ENCODE results near the gene GALNT7.

GALNT7 gene

DNA sequence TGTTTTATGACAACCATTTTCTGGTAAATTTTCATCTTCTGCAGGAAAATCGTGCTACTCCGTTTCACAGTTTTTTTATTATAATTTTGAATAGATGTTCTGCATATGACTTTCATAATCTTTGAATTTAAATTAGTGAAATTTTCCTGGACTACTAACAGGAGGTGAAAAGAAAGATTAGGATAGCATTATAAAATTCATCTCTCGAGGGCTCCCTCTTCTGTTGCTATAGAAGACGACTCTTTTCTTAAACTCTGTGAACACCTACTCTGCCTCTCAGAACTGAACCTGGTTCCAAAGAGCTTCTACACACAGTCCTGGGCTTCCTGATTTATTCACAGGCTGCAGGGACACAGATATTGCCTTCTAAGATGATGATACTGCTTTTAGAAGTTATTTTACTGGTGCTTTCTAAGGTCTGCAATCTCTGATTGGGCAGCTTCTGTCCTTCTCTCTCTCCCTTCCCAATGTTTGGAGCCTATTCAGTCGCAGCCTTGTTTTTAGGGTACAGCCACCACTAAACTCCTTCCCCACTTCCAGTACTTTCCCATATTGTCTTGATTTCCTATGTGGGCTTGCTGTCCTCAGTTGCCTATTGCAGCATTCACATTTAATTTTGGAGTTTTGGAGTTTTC, 192.1 kb downstream of the GALNT7 start:
- H3K9me3 ChIP-seq (ENCODE audit: insufficient read depth, low read length), result no peaks in the 10 kb centered on the region
- no peak overlapping the region for H3K4me3 ChIP-seq (ENCODE audit: insufficient read depth, low read length, poor library complexity, severe bottlenecking)
- H3K4me2 ChIP-seq (ENCODE audit: low read depth, low read length, poor library complexity, severe bottlenecking), result no peak overlapping the region
- no peaks in the 10 kb centered on the region for H3F3A ChIP-seq (ENCODE audit: insufficient read depth)
- no peaks in the 10 kb centered on the region for H3K27me3 ChIP-seq (ENCODE audit: low read length)
- TF ChIP-seq EZH2phosphoT487 (conservative IDR thresholded peaks at IDR 0.05; ENCODE audit: low read length), result no peak
- TF ChIP-seq, protein P1, sequence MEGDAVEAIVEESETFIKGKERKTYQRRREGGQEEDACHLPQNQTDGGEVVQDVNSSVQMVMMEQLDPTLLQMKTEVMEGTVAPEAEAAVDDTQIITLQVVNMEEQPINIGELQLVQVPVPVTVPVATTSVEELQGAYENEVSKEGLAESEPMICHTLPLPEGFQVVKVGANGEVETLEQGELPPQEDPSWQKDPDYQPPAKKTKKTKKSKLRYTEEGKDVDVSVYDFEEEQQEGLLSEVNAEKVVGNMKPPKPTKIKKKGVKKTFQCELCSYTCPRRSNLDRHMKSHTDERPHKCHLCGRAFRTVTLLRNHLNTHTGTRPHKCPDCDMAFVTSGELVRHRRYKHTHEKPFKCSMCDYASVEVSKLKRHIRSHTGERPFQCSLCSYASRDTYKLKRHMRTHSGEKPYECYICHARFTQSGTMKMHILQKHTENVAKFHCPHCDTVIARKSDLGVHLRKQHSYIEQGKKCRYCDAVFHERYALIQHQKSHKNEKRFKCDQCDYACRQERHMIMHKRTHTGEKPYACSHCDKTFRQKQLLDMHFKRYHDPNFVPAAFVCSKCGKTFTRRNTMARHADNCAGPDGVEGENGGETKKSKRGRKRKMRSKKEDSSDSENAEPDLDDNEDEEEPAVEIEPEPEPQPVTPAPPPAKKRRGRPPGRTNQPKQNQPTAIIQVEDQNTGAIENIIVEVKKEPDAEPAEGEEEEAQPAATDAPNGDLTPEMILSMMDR (IDR thresholded peaks at IDR 0.05; ENCODE audit: insufficient read depth, low read length, poor library complexity, severe bottlenecking), result no peak
- H4K20me1 ChIP-seq (ENCODE audit: low read depth, low read length), result no peaks in the 10 kb centered on the region
- H3K9ac ChIP-seq (ENCODE audit: low read length), result no peak overlapping the region
- H3K9me2 ChIP-seq (replicated peaks; ENCODE audit: insufficient read depth, low read length), result no peaks in the 10 kb centered on the region
- 0 out of 2 replicates have a peak, but pooled peaks cover 4% of the 10 kb centered on the region for H3K36me3 ChIP-seq (ENCODE audit: low read length)
- no peaks in the 10 kb centered on the region for H3K79me2 ChIP-seq (ENCODE audit: insufficient read depth, low read length)
- no peak overlapping the region for H2AFZ ChIP-seq (ENCODE audit: low read depth, low read length, severe bottlenecking)
- no peak overlapping the region for H3K27ac ChIP-seq (ENCODE audit: low read depth, low read length)

DNA sequence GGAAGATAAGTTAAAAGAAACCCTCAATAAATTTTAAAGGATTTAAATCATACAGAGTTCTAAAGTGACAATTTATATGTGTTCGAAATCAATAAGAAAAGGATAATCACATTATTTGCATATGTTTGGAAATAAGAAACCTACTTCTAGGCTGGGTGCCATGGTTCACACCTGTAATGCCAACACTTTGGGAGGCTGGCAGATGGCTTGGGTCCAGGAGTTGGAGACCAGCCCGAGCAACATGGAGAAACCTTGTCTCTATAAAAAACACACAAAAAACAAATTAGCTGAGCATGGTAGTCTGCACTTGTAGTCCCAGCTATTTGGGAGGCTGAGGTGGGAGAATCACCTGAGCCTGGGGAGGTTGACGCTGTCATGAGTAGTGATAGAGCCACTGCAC, 194.1 kb downstream of the GALNT7 start:
- TF ChIP-seq, protein P1 (IDR thresholded peaks at IDR 0.05; ENCODE audit: insufficient read depth, low read length, poor library complexity, severe bottlenecking), result no peak
- no peak for TF ChIP-seq EZH2phosphoT487 (conservative IDR thresholded peaks at IDR 0.05; ENCODE audit: low read length)
- Histone ChIP-seq H3K36me3 (ENCODE audit: low read length) (0 out of 2 replicates have a peak, but pooled peaks cover 4% of the 10 kb centered on the region), H3F3A (ENCODE audit: insufficient read depth) (peaks cover 2% of the 10 kb centered on the region; the same call in 1 of the 2 replicates), H3K9me3 (ENCODE audit: insufficient read depth, low read length) (no peaks in the 10 kb centered on the region), H3K27me3 (ENCODE audit: low read length) (no peaks in the 10 kb centered on the region), H2AFZ (ENCODE audit: low read depth, low read length, severe bottlenecking) (no peak overlapping the region), H3K4me3 (ENCODE audit: insufficient read depth, low read length, poor library complexity, severe bottlenecking) (no peak overlapping the region), H3K27ac (ENCODE audit: low read depth, low read length) (no peak overlapping the region), H3K79me2 (ENCODE audit: insufficient read depth, low read length) (no peaks in the 10 kb centered on the region), H3K9ac (ENCODE audit: low read length) (no peak overlapping the region), H3K4me2 (ENCODE audit: low read depth, low read length, poor library complexity, severe bottlenecking) (no peak overlapping the region), H4K20me1 (ENCODE audit: low read depth, low read length) (no peaks in the 10 kb centered on the region), H3K9me2 (replicated peaks; ENCODE audit: insufficient read depth, low read length) (no peaks in the 10 kb centered on the region)

DNA sequence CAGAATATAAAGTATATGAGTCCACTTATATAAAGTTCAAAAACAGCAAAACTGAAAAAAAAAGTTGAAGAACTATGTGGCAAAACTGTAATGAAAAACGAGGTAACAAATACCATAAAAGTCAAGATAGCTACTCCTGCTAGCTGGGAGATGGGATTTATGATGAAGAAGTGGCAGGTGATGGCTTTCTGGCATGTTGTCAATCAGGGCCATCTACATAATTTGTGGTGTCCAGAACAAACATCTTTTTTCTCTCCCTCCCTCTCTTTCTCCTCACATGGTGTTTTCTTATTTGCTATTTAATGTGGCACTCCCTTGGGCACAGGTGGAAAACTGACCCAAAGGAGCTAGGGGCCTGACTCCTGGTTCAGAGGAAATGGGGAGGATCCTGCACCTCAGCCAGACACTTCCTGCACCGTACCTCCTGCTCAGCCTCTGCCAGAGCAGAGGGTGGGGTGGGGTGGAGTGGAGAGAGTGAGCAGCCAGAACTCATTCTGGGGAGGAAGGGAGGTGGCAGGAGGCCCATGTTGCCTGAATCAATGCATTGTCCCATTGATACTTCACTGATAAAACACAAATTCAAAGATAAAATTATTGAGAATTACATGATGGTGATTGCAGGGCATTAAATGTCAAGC, 196.9 kb downstream of the GALNT7 start:
- no peak overlapping the region for H3K27ac ChIP-seq (ENCODE audit: low read depth, low read length)
- no peak for TF ChIP-seq EZH2phosphoT487 (conservative IDR thresholded peaks at IDR 0.05; ENCODE audit: low read length)
- TF ChIP-seq, protein P1 (IDR thresholded peaks at IDR 0.05; ENCODE audit: insufficient read depth, low read length, poor library complexity, severe bottlenecking), result no peak
- H3K4me2 ChIP-seq (ENCODE audit: low read depth, low read length, poor library complexity, severe bottlenecking), result no peak overlapping the region
- 0 out of 2 replicates have a peak, but pooled peaks cover 4% of the 10 kb centered on the region for H3K36me3 ChIP-seq (ENCODE audit: low read length)
- no peak overlapping the region for H3K9ac ChIP-seq (ENCODE audit: low read length)
- H3K4me3 ChIP-seq (ENCODE audit: insufficient read depth, low read length, poor library complexity, severe bottlenecking), result no peak overlapping the region
- no peaks in the 10 kb centered on the region for H3K79me2 ChIP-seq (ENCODE audit: insufficient read depth, low read length)
- no peaks in the 10 kb centered on the region for H3K9me3 ChIP-seq (ENCODE audit: insufficient read depth, low read length)
- no peaks in the 10 kb centered on the region for H3K9me2 ChIP-seq (replicated peaks; ENCODE audit: insufficient read depth, low read length)
- H2AFZ ChIP-seq (ENCODE audit: low read depth, low read length, severe bottlenecking), result no peak overlapping the region
- peaks cover 7% of the 10 kb centered on the region for H3F3A ChIP-seq (ENCODE audit: insufficient read depth)
- no peaks in the 10 kb centered on the region for H3K27me3 ChIP-seq (ENCODE audit: low read length)
- H4K20me1 ChIP-seq (ENCODE audit: low read depth, low read length), result no peaks in the 10 kb centered on the region

Measured in SU-DHL-6 (cell line).